ENCODE data around the gene SLC7A1.

Gene SLC7A1

GRCh38 chr13:29459813-29460355, 135.6 kb downstream of the SLC7A1 start:
- no peak for DNase-seq (ENCODE audit: low read depth in 2 of 2, low spot score in 1 of 2)

All from stimulated activated CD8-positive, alpha-beta memory T cell treated with anti-CD3 and anti-CD28 coated beads, Interleukin-4, amount 100 ng/mL, for 4 hours (primary cell).